HAP-1 (cell line): Measurements from ENCODE around the gene KCTD7.
"Not testable (repeated sequence)": the region's sequence is repeated elsewhere in the genome, so short reads cannot be mapped to it uniquely, and the experiment has no call there.

Source experiments
- DNase-seq, 2 experiments: peaks; one replicate each; pipeline ENCODE4 v3.0.0-alpha.2; 2016 to 2020; ENCODE audit warnings: low spot score in 2 of 2
- H3K27me3 ChIP-seq: fragments of 250-450 bp; sonication (Bioruptor Pico); 2 replicates; pipeline ENCODE4 v1.5.1; 2020; ENCODE audit warnings: low read depth, mild to moderate bottlenecking, moderate library complexity
- H3K36me3 ChIP-seq: fragments of 250-450 bp; sonication (Bioruptor Pico); replicated peaks from 2 replicates; pipeline ENCODE4 v1.5.1; 2020; ENCODE audit warnings: mild to moderate bottlenecking
- H3K4me1 ChIP-seq: fragments of 250-450 bp; sonication (Bioruptor Pico); 2 replicates; pipeline ENCODE4 v1.5.1; 2020; ENCODE audit warnings: mild to moderate bottlenecking
- H3K4me3 ChIP-seq: fragments of 250-450 bp; sonication (Bioruptor Pico); 2 replicates; pipeline ENCODE4 v1.5.1; 2020; ENCODE audit warnings: mild to moderate bottlenecking, moderate library complexity
- H3K9me3 ChIP-seq: fragments of 250-450 bp; sonication (Bioruptor Pico); 2 replicates; pipeline ENCODE4 v1.5.1; 2020; ENCODE audit warnings: mild to moderate bottlenecking, moderate library complexity
- in situ Hi-C: fragments of 300-500 bp; cut with MboI; formaldehyde crosslinking; loops from 3 replicates; pipeline ENCODE4 v1.14.3; 2020; ENCODE audit warnings: low sequenced_read_pairs, inconsistent platforms, mixed read lengths

Gene KCTD7

DNA sequence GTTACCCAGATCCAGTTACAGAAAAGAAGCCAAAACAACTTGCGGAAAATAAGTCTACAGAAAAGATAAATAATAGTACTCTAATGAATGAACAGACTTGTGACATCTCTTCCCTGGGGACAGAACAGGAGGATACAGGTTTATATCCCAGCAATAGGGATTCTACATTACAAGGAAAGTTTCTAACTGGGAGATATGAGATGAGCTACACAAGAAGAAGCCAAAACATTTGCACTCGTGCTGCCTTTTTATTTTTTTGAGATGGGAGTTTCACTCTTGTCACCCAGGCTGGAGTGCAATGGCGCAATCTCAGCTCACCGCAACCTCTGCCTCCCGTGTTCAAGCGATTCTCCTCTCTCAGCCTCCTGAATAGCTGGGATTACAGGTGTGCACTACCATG, 22.3 kb downstream of the KCTD7 start:
- H3K9me3 ChIP-seq, H3K36me3 ChIP-seq, in situ Hi-C loops, H3K4me3 ChIP-seq, DNase-seq, H3K27me3 ChIP-seq: not testable (repeated sequence)
- H3K4me1 ChIP-seq, result peaks cover 14% of the 10 kb centered on the region

DNA sequence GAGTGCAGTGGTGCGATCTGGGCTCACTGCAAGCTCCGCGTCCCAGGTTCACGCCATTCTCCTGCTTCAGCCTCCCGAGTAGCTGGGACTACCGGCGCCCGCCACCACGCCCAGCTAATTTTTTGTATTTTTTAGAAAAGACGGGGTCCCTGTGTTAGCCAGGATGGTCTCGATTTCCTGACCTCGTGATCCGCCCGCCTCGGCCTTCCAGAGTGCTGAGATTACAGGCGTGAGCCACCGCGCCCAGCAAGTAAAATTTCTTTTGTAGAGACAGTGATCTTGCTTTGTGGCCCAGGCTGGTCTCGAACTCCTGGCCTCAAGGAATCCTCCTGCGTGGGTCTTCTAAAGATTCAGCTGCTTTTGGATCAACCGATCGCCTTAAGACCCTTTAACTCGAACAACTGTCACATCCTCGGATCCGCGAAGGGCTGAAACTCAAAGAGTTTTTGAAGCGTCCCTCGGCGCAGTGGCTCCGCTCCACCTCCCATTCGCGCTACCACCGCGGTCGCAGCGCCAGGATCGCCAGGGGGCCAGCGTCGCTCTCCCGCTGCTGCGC, 25.1 kb downstream of the KCTD7 start:
- peaks cover 14% of the 10 kb centered on the region for H3K4me1 ChIP-seq
- in situ Hi-C loops, DNase-seq, H3K27me3 ChIP-seq, H3K9me3 ChIP-seq, H3K36me3 ChIP-seq: not testable (repeated sequence)
- peak overlapping the region; percentile 89 for H3K4me3 ChIP-seq

DNA sequence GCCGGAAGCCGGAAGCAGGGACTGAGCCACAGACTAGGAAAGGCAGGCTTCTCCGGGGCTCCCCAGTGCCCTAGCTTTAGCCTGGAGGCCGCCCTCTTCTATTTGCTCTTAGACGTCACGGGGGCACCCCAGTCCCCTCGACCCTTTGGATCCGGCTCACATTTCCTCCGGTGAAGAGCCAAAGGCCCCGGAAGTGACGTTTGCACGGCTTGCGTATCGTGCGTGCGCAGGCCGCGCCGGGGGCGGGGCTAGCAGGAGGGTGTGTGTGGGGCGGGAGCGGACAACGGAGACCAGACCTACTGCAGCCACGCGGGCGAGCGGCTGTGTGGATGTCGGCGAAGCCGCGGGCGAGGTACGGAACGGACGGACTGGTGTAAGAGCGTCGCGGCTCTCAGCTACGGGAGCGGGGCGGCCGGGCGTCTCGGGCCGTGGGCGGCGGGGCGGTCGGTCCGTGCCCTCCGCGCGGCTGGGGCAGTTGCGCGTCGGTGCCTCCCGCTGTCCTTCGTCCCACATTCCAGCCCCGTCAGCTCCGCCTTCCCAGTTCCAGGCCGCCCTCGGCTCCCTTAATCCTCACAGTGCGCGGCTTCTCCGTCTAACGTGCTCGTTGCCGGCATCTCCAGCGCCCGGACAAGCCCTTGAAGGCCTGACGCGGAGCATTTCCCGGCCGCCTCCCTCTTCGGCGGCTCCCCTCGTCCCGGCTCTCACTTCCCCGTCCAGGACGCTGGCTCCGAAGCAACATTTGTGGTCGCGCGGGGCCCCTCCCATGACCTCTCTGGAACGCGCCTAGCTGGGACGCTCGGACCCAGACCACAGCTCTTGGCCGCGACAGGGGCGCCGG, 25.8 kb downstream of the KCTD7 start:
- H3K9me3 ChIP-seq, result no peaks in the 10 kb centered on the region
- DNase-seq, result peak; percentile 94 to 99
- no peaks in the 10 kb centered on the region; the same call in none of the 2 replicates for H3K36me3 ChIP-seq
- H3K27me3 ChIP-seq, result no peaks in the 10 kb centered on the region
- H3K4me3 ChIP-seq, result peak overlapping the region; percentile 89
- in situ Hi-C loops, result no loop called here
- peaks cover 14% of the 10 kb centered on the region for H3K4me1 ChIP-seq

DNA sequence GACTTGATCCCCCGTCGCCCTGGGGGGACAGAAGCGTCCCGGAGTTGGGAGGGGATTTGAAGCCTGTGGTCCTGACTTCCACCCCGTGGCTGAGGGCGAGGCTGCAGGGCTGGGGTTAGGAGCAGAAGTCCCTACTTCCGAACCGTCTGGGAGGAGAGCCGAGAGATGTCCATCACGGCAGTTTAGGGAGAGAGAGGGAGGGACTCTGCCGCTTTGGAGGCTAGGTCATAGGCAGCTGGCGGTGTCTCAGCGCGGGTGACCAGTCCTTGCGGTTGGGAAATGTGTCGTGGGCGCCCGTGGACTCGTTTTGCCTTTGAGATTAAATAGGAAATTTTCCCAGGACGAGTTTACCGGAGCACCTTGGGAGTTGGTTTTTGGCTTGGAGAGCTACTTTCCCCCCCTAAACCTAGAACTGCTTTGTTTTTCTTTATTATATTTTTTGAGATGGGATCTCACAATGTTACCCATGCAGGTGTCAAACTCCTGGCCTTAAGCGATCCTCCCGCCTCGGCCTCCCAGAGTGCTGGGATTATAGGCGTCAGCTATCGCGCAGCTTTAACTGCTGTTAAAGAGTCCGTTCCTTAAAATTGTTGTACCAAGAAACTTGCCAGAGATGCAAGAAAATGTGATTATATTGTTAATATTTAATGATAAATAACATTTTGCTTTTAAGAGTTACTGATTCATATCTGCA, 26.6 kb downstream of the KCTD7 start:
- Histone ChIP-seq H3K4me1 (peaks cover 14% of the 10 kb centered on the region), H3K4me3 (peak overlapping the region; percentile 89)
- DNase-seq, result peak; percentile 9 to 63
- H3K36me3 ChIP-seq, in situ Hi-C loops, H3K27me3 ChIP-seq, H3K9me3 ChIP-seq: not testable (repeated sequence)

DNA sequence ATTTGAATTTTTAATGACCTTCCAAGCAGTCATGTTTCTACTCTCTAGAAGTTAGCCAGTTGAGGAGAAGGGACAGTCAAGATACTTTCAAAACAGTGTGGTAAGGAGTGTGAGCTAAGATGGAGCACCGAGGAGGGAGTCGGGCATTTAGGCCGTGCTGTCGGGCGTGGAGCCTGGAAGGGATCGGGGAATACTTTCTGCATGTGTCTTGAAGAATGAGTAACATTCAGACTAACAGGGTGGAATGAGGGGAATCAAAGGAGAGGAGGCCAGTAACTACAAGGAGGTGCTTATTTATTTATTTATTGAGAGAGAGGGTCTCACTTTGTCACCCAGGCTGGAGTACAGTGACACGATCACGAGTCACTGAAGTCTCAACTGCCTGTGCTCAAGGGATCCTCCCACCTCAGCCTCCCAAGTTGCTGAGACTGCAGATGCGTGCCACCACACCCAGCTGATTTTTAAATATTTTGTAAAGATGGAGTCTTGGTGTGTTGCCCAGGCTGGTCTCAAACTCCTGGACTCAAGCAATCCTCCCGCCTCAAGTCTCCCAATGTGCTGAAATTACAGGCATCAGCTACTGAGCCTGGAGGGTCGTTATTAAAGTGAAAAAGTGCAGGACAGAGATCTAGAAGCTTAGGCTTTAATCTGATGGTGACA, 27.3 kb downstream of the KCTD7 start:
- in situ Hi-C loops, H3K9me3 ChIP-seq: not testable (repeated sequence)
- H3K4me3 ChIP-seq, result peak overlapping the region; percentile 89

DNA sequence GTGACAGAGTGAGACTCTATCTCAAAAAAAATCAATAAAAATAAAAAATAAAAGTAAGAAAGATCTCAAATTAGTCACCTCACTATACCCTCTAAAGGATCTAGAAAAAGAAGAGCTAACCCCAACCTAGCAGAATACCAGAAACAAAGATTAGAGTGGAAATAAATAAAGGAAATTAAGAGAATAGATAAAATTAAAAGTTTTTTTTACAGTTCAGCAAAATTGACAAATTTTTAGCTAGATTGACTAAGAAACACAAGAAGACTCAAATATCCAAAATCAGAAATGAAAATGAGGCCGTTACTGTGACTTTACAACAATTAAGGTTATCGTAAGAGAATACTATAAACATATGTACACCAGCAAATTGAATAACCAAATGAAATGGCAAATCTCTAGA, 29.1 kb downstream of the KCTD7 start:
- Histone ChIP-seq H3K4me3 (no peak overlapping the region), H3K9me3 (peaks cover 5% of the 10 kb centered on the region; the same call in 1 of the 2 replicates), H3K27me3 (no peaks in the 10 kb centered on the region), H3K36me3 (no peaks in the 10 kb centered on the region; the same call in none of the 2 replicates), H3K4me1 (peaks cover 14% of the 10 kb centered on the region)
- in situ Hi-C loops, result no loop called here
- DNase-seq, result no peak

More for the DNA sequence above, 27.3 kb downstream of the KCTD7 start:
- DNase-seq, H3K36me3 ChIP-seq, H3K27me3 ChIP-seq: not testable (repeated sequence)
- peaks cover 14% of the 10 kb centered on the region for H3K4me1 ChIP-seq

DNA sequence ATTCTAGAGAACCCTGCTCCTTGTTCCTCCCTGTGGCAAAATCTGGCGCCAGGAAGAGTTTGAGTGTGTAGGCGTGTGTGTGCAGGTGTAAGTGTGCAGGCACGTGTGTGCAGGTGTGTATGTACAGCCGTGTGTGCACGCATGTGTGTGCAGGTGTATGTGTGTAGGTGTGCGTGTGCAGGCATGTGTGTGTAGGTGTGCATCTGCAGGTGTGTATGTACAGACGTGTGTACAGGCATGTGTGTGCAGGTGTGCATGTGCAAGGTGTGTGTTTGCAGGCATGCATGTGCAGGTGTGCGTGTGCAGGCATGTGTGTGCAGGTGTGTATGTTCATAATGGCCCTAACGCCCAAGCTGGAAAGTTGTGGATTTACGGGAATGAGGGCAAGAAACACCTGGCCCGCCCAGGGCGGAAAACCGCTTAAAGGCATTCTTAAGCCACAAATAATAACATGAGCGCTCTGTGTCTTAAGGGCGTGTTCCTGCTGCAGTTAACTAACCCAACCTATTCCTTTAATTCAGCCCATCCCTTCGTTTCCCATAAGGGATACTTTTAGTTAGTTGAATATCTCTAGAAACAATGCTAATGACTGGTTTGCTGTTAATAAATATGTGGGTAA, 34.1 kb downstream of the KCTD7 start:
- H3K4me3 ChIP-seq, result no peak overlapping the region
- in situ Hi-C loops, result no loop called here
- H3K27me3 ChIP-seq, result no peaks in the 10 kb centered on the region
- H3K4me1 ChIP-seq, result no peaks in the 10 kb centered on the region
- no peak for DNase-seq
- H3K9me3 ChIP-seq, result peaks cover 5% of the 10 kb centered on the region; the same call in 1 of the 2 replicates
- no peaks in the 10 kb centered on the region for H3K36me3 ChIP-seq

DNA sequence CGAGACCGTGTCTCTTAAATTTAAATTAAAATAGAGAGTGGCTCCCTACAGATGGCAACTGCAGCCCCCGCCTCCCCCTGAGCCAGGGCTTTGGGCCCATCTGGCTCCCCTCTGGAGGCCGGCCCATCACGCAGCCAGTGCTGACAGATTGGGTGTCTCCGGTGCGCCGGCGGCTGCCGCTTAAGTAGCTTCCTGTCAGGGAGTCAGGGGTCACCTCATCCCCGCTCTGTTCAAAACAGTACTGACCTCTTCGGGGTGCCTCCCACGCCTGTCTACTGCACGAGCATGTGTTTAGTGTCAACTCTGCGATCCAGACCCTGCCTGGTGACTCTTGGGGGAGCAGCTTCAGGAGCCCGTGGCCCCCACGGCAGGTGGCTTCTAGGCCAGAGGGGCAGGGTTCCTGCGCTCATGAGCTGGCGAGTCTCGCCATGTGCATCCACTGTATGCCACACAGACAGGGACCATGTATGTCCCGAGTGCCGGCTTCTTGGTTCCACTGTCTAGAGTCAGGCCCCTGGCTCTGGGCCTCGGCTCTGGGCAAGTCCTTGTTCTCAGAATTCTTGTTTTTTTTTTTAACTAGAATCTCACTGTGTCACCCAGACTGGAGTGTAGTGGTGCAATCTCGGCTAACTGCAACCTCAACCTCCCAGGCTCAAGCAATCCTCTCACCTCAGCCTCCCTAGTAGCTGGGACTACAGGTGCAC, 36.1 kb downstream of the KCTD7 start:
- Histone ChIP-seq H3K4me3 (no peak overlapping the region), H3K4me1 (no peaks in the 10 kb centered on the region), H3K9me3 (peaks cover 5% of the 10 kb centered on the region; the same call in 1 of the 2 replicates), H3K36me3 (no peaks in the 10 kb centered on the region), H3K27me3 (no peaks in the 10 kb centered on the region)
- no peak for DNase-seq
- in situ Hi-C loops, result no loop called here

DNA sequence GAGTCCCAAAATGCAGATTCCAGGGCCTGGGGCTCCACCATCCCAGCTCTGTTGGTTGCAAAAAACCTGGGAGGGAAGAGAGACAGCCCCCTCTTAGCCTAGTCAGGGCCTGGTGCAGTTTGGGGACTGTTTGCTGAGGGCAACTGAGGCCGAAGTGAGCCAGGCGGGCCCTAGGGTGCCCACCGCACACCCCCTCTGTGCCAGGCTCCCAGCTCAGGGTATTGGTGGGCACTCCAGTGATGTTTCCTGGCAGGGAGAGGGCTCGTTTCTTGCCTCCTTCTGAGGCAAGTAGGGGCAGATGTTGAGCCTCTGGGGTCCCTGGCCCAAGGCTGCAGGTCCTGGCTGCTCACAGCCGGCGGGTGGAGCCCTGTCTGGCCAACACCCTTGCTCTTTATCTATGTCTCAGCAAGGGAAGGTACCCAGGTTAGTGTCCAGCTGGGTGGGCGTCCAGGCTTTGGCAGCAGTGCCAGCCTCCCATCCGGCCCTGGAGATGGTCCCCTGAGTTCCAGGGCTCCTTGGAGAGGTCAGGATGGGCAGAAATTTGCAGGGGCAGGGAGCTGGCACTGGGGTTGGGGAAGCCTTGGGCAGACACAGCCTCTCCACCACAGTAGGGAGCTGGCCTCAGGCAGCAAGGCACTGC, 37.8 kb downstream of the KCTD7 start:
- Histone ChIP-seq H3K4me3 (no peak overlapping the region), H3K27me3 (no peaks in the 10 kb centered on the region), H3K36me3 (no peaks in the 10 kb centered on the region), H3K9me3 (peaks cover 5% of the 10 kb centered on the region; the same call in 1 of the 2 replicates), H3K4me1 (no peaks in the 10 kb centered on the region)
- in situ Hi-C loops, result no loop called here
- DNase-seq, result no peak

DNA sequence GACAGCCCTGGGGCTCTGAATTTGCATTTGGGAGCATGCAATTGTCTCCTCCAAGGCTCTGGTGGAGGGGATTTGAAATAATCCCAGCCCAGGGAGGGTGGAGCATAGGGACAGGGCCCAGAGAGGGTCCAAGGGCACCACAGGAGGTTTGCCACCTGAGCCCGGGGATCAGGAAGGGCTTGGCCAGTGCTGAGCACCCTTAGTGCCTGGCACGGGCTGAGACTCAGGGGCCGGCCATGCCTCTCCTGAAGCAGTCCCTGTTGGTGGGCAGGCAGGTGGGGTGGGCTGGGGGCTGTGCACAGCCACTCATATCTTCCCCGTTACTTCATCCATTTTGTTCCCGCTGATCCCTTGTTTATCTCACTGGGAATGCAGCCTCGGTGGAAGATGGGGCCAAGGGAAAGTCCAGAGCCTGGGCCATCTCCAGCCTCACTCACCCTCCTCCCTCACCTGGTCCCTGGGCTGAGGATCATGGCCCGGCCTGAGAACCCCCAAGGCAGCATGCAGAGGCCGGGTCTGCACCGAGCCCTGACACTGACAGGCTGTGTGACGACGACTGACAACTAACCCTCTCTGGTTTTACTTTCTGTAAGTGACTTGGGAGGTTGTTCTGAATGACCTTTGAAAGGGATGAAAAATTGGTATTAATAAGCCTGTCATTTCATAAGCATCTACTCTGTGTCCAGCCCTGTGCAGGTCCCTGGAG, 38.5 kb downstream of the KCTD7 start:
- Histone ChIP-seq H3K36me3 (no peaks in the 10 kb centered on the region), H3K27me3 (no peaks in the 10 kb centered on the region), H3K9me3 (peaks cover 5% of the 10 kb centered on the region; the same call in 1 of the 2 replicates), H3K4me1 (no peaks in the 10 kb centered on the region), H3K4me3 (no peak overlapping the region)
- in situ Hi-C loops, result no loop called here
- no peak for DNase-seq

DNA sequence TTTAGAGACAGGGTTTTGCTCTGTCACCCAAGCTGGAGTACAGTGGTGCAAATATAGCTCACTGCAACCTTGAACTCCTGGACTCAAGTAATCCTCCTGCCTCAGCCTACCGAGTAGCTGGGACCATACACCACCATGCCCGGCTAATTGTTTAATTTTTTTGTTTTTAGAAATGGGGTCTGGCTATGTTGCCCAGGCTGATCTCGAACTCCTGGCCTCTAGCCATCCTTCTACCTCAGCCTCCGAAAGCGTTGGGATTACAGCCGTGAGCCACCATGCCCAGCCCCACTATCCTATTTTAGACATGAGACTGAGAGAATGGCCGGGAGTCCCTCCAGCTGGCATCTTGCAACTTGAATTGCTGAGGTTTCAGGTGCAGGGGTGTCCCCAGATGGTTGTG, 39.4 kb downstream of the KCTD7 start:
- DNase-seq, result no peak
- H3K4me1 ChIP-seq, result no peaks in the 10 kb centered on the region
- no peak overlapping the region for H3K4me3 ChIP-seq
- H3K27me3 ChIP-seq, result no peaks in the 10 kb centered on the region
- no peaks in the 10 kb centered on the region for H3K36me3 ChIP-seq
- in situ Hi-C loops, result no loop called here
- H3K9me3 ChIP-seq, result no peaks in the 10 kb centered on the region

DNA sequence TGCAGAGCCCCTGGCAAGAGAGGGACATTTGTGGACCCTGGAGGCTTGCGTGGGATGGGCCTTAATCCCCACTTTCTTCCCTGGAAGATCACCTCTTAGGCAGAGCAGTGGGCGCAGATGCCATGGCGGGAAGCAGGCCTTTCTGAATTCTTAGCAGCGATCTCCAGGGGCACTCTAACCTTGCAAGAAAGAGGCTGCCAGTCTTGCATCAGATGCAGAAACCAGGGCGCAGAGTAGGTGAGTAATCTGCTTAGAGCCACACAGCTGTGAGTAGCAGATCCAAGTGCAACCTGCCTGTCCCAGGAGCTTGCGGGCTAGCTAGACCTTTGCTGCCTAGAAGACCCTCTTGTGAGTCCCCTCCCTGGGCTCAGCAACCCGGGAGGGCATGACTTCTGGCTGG, 40.0 kb downstream of the KCTD7 start:
- DNase-seq, result no peak
- H3K9me3 ChIP-seq, result no peaks in the 10 kb centered on the region
- H3K4me1 ChIP-seq, result no peaks in the 10 kb centered on the region
- in situ Hi-C loops, result no loop called here
- no peaks in the 10 kb centered on the region for H3K27me3 ChIP-seq
- no peaks in the 10 kb centered on the region for H3K36me3 ChIP-seq
- H3K4me3 ChIP-seq, result no peak overlapping the region
